GM12873 (cell line): ENCODE measurements around the gene LRCH2.

Source experiments
- CTCF ChIP-seq: IDR thresholded peaks from 2 replicates; pipeline ENCODE4 v1.5.1; 2012; ENCODE audit warnings: low read depth, mild to moderate bottlenecking, moderate library complexity, low read length, control low read depth; ENCODE audit not compliant: insufficient read depth; ENCODE audit errors: missing control alignments

LRCH2 gene

GRCh38 chrX:115232933-115233496, 881 bp downstream of the LRCH2 start:
- TF ChIP-seq CTCF = no peak

- TF ChIP-seq CTCF = no peak
Observed at GRCh38 chrX:115229337-115230003, 4.4 kb downstream of the LRCH2 start.

- TF ChIP-seq CTCF = peak; percentile 47
Observed at GRCh38 chrX:115226929-115227328, 7.0 kb downstream of the LRCH2 start.

GRCh38 chrX:115214605-115215004, 19.3 kb downstream of the LRCH2 start:
- no peak for TF ChIP-seq CTCF

- no peak for TF ChIP-seq CTCF
Observed at GRCh38 chrX:115214151-115214550, 19.7 kb downstream of the LRCH2 start.

- no peak for TF ChIP-seq CTCF
Observed at GRCh38 chrX:115204040-115204439, 29.9 kb downstream of the LRCH2 start.

GRCh38 chrX:115192244-115192700, 41.6 kb downstream of the LRCH2 start:
- TF ChIP-seq CTCF = no peak
